Measurements from ENCODE around the gene HS3ST3B1.

DNA sequence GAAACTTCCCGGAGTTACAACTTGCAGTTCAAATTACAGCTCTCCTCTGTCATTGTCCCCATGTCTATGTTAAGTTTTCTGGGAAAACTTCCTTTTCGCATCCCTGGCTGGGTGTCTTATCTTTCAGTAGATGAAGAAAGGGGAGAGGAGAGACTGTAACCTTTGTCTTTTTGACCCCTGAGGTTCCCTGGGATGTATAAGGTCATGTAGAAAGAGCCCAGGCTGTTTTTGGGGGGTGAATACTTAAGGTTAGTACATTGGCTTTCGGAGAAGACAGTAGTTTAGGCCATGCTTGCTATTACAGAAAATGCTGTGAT lies 31.1 kb downstream of the HS3ST3B1 start:
- no peak for TF ChIP-seq EZH2phosphoT487 (IDR thresholded peaks at IDR 0.05; ENCODE audit: borderline replicate concordance, low read depth)
- TF ChIP-seq CTCF (IDR thresholded peaks at IDR 0.05) = no peak
- no peak for TF ChIP-seq YY1 (IDR thresholded peaks at IDR 0.05; ENCODE audit: low read depth)
- TF ChIP-seq SIN3A (IDR thresholded peaks at IDR 0.05; ENCODE audit: borderline replicate concordance, low read depth, low read length) = no peak
- no peak for TF ChIP-seq GABPA (IDR thresholded peaks at IDR 0.05; ENCODE audit: low read depth)
- TF ChIP-seq TCF12 (IDR thresholded peaks at IDR 0.05) = no peak
- no peak for TF ChIP-seq NFIC (IDR thresholded peaks at IDR 0.05; ENCODE audit: borderline replicate concordance)
- TF ChIP-seq TAF1 (IDR thresholded peaks at IDR 0.05; ENCODE audit: borderline replicate concordance, low read depth, low read length) = no peak
- TF ChIP-seq RFX5 (IDR thresholded peaks at IDR 0.05; ENCODE audit: low read length) = no peak
- TF ChIP-seq, protein P1, sequence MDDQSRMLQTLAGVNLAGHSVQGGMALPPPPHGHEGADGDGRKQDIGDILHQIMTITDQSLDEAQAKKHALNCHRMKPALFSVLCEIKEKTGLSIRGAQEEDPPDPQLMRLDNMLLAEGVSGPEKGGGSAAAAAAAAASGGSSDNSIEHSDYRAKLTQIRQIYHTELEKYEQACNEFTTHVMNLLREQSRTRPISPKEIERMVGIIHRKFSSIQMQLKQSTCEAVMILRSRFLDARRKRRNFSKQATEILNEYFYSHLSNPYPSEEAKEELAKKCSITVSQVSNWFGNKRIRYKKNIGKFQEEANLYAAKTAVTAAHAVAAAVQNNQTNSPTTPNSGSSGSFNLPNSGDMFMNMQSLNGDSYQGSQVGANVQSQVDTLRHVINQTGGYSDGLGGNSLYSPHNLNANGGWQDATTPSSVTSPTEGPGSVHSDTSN (IDR thresholded peaks at IDR 0.05) = no peak
- TF ChIP-seq JUND (IDR thresholded peaks at IDR 0.05) = no peak

Measured in SK-N-SH (cell line).